CD4-positive, alpha-beta T cell (primary cell): ENCODE data around the gene RNPS1. TPM values are rescaled to one million over a fixed set of nuclear protein-coding genes. Genes with fewer than 3 reads are reported as not detected.

Source experiments
- ATAC-seq: fragments of 200-7000 bp; cut with Tn5 transposase; one replicate; pipeline ENCODE4 v1.10.0; 2022; ENCODE audit warnings: mild to moderate bottlenecking; ENCODE audit not compliant: poor library complexity
- CTCF ChIA-PET: fragments of 350-600 bp; sonication (Branson Sonifier 250); formaldehyde crosslinking; loops from one replicate; lab custom pipeline; 2021; ENCODE audit warnings: antibody characterized with exemption, inconsistent platforms; lab: Charles Lee
- POLR2A ChIA-PET: fragments of 350-600 bp; sonication (Branson Sonifier 250); formaldehyde crosslinking; loops from one replicate; lab custom pipeline; 2021; ENCODE audit warnings: antibody characterized with exemption, inconsistent platforms; lab: Charles Lee
- DNase-seq, 14 experiments: peaks; one replicate each; pipeline ENCODE4 v3.0.0-alpha.2; 2013 to 2020; ENCODE audit warnings: mixed read lengths in 2 of 14
- H3K27ac ChIP-seq, 2 donors: one replicate each; pipeline versions ENCODE4 v1.5.1 to v1.7.0; 2013; ENCODE audit warnings: low read length in 2 of 2, low read depth in 1 of 2, mild to moderate bottlenecking in 1 of 2
- H3K27me3 ChIP-seq, 2 experiments: 1 replicate in 1 of 2; 2 replicates in 1 of 2; pipeline versions ENCODE4 v1.6.1 to v1.7.0; 2013; ENCODE audit warnings: low read length in 2 of 2, control low read depth in 1 of 2, mild to moderate bottlenecking in 1 of 2, moderate library complexity in 1 of 2; ENCODE audit not compliant: insufficient read depth in 2 of 2, control insufficient read depth in 1 of 2
- H3K36me3 ChIP-seq: one replicate; pipeline ENCODE4 v1.6.1; 2013; ENCODE audit warnings: low read length, control low read depth; ENCODE audit not compliant: insufficient read depth
- H3K4me1 ChIP-seq: one replicate; pipeline ENCODE4 v1.6.1; 2013; ENCODE audit warnings: low read length, control low read depth; ENCODE audit not compliant: insufficient read depth
- H3K4me3 ChIP-seq: one replicate; pipeline ENCODE4 v1.5.1; 2013; ENCODE audit warnings: mild to moderate bottlenecking, low read length, moderate library complexity
- H3K9me3 ChIP-seq, 2 experiments: 1 replicate in 1 of 2; 2 replicates in 1 of 2; pipeline versions ENCODE4 v1.6.1 to v1.7.0; 2013; ENCODE audit warnings: low read length in 2 of 2, mild to moderate bottlenecking in 2 of 2, control low read depth in 1 of 2, moderate library complexity in 1 of 2; ENCODE audit not compliant: control insufficient read depth in 1 of 2, insufficient read depth in 1 of 2
- H3K27ac Mint-ChIP-seq: one replicate; pipeline ENCODE4 v1.8.0; 2020; ENCODE audit warnings: mixed read lengths
- H3K27me3 Mint-ChIP-seq: one replicate; pipeline ENCODE4 v1.8.0; 2021; ENCODE audit warnings: mixed read lengths
- H3K36me3 Mint-ChIP-seq: one replicate; pipeline ENCODE4 v1.8.0; 2021; ENCODE audit warnings: low read depth, mixed read lengths
- H3K4me1 Mint-ChIP-seq: one replicate; pipeline ENCODE4 v1.8.0; 2021; ENCODE audit warnings: low read depth, mixed read lengths
- H3K4me3 Mint-ChIP-seq: one replicate; pipeline ENCODE4 v1.8.0; 2020; ENCODE audit warnings: mild to moderate bottlenecking, mixed read lengths
- H3K9me3 Mint-ChIP-seq: one replicate; pipeline ENCODE4 v1.8.0; 2020; ENCODE audit warnings: mixed read lengths
- CTCF ChIP-seq: fragments of 200-600 bp; IDR thresholded peaks from one replicate; pipeline ENCODE4 v1.8.0; 2022; ENCODE audit warnings: antibody characterized with exemption, mild to moderate bottlenecking
- intact Hi-C, 2 experiments: fragments of 100-400 bp; cut with DNase I in 1 of 2; cut with micrococcal nuclease in 1 of 2; formaldehyde crosslinking; loops; one replicate each; pipeline versions ENCODE4 v1.15.1 to v1.9.0; 2023 to 2025; cut with DNase I, micrococcal nuclease
- total RNA-seq, 174 experiments: library from RNA in 2 of 174; stranded (reverse) in 2 of 174; gene quantifications; one replicate each; pipeline ENCODE4 v1.2.3 and lab custom pipeline; 2021 to 2026

Gene RNPS1
- total RNA-seq, 2 experiments from 2014 or later = 211 to 214 TPM

DNA sequence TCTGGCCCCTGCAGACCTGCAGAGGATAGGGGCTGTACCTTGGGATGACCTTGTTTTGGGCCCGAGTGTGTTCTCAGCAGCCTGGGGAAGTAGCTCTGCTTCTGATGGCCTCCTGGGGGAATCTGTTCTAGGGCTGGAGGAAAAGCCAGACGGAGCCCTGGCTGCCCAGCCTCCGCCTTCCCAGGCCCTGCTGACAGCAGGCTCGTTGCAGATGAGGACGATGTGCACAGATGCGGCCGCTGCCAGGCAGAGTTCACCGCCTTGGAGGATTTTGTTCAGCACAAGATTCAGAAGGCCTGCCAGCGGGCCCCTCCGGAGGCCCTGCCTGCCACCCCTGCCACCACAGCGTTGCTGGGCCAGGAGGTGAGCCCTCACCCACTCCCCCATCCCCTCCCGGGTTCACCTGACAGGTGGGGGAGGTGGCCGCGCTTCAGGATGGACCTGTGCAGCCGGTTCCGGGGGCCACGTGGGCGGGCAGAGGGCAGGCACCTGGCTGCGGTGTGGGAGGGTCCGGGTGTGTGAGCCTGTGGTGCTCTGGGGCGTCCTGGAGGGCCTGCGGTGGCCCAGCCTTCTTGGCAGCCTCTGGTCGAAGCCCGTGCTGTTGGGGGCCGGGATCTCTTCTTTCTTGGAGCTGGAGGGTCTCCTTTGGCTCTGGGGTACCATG lies 39.6 kb downstream of the RNPS1 start:
- Histone ChIP-seq H3K4me3 (no peak overlapping the region), H3K27ac (no peak overlapping the region), H3K27me3 (no peaks in the 10 kb centered on the region), H3K36me3 (peaks cover 53% of the 10 kb centered on the region), H3K4me1 (peaks cover 22% of the 10 kb centered on the region), H3K9me3 (no peaks in the 10 kb centered on the region)
- ChIA-PET POLR2A (no interaction called here), CTCF (no interaction called here)
- Mint-ChIP-seq H3K4me1 (peaks cover 12% of the 10 kb centered on the region), H3K9me3 (no peaks in the 10 kb centered on the region), H3K36me3 (peaks cover 19% of the 10 kb centered on the region), H3K27me3 (no peaks in the 10 kb centered on the region), H3K27ac (no peak overlapping the region), H3K4me3 (no peak overlapping the region)
- DNase-seq (no peak), ATAC-seq (no peak)
- TF ChIP-seq CTCF = no peak
- intact Hi-C loops = no loop called here

DNA sequence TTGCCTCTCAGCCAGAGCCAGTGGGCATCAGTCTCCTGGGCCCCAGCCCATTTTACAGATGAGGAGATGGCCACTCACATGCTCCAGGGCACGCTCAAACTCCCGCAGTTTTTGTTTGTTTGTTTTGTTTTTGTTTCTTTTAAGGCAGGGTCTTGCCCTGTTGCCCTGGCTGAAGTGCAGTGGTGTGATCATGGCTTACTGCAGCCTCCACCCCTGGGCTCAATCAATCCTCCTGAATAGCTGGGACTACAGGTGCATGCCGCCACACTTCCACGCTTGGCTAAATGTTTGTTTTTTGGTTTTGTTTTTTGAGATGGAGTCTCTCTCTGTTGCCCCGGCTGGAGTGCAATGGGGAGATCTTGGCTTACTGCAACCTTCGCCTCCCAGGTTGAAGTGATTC lies 41.0 kb downstream of the RNPS1 start:
- no peaks in the 10 kb centered on the region for H3K27me3 Mint-ChIP-seq
- Histone ChIP-seq H3K27me3 (no peaks in the 10 kb centered on the region), H3K4me3 (no peak overlapping the region), H3K36me3 (peaks cover 39% of the 10 kb centered on the region), H3K9me3 (no peaks in the 10 kb centered on the region), H3K27ac (no peak overlapping the region), H3K4me1 (peaks cover 30% of the 10 kb centered on the region)
- ChIA-PET CTCF (no interaction called here), POLR2A (interaction anchor here (1.1 to 1.3 kb wide), 2 partner anchors 10 to 23 kb away, joined by 3 to 5 read pairs; partner anchors contain the start of gene DNASE1L2)
- no peak for DNase-seq
- no peak overlapping the region for H3K27ac Mint-ChIP-seq
- intact Hi-C loops = no loop called here
- H3K36me3 Mint-ChIP-seq = peaks cover 17% of the 10 kb centered on the region
- TF ChIP-seq CTCF = no peak
- peaks cover 15% of the 10 kb centered on the region for H3K4me1 Mint-ChIP-seq
- no peak for ATAC-seq
- H3K9me3 Mint-ChIP-seq = no peaks in the 10 kb centered on the region
- no peak overlapping the region for H3K4me3 Mint-ChIP-seq

GRCh38 chr16:2226245-2226793 lies 41.6 kb downstream of the RNPS1 start:
- intact Hi-C loops = no loop called here
- Histone ChIP-seq H3K4me3 (no peak overlapping the region), H3K36me3 (peaks cover 33% of the 10 kb centered on the region), H3K9me3 (no peaks in the 10 kb centered on the region), H3K4me1 (peaks cover 30% of the 10 kb centered on the region), H3K27ac (no peak overlapping the region), H3K27me3 (no peaks in the 10 kb centered on the region)
- CTCF ChIA-PET = no interaction called here
- Mint-ChIP-seq H3K27me3 (no peaks in the 10 kb centered on the region), H3K36me3 (peaks cover 15% of the 10 kb centered on the region), H3K4me3 (peak overlapping the region; percentile 71), H3K4me1 (peaks cover 15% of the 10 kb centered on the region), H3K9me3 (no peaks in the 10 kb centered on the region), H3K27ac (no peak overlapping the region)
- POLR2A ChIA-PET = interaction anchor here (1.1 to 1.3 kb wide), 2 partner anchors 11 to 24 kb away, joined by 3 to 5 read pairs; partner anchors contain the start of gene DNASE1L2
- ATAC-seq (no peak), DNase-seq (no peak)
- TF ChIP-seq CTCF = no peak
